Progenitor cell of endocrine pancreas (in vitro differentiated cells): ENCODE results near the gene MAPT. TPM values are rescaled to one million over a fixed set of nuclear protein-coding genes. Genes with fewer than 3 reads are reported as not detected.
A peak's percentile ranks its signal among the peaks of the same experiment; 100 is the strongest.

Experiments used
- DNase-seq: peaks from one replicate; pipeline ENCODE4 v3.0.0; 2021; ENCODE audit warnings: low spot score; ENCODE audit not compliant: unreplicated experiment
- H3K27ac Mint-ChIP-seq: 2 replicates; pipeline ENCODE4 v1.8.0; 2021; ENCODE audit warnings: mild to moderate bottlenecking, moderate library complexity, mixed read lengths
- H3K27me3 Mint-ChIP-seq: 2 replicates; pipeline ENCODE4 v1.8.0; 2021; ENCODE audit warnings: mixed read lengths
- H3K36me3 Mint-ChIP-seq: 2 replicates; pipeline ENCODE4 v1.8.0; 2022; ENCODE audit warnings: mixed read lengths; ENCODE audit not compliant: insufficient read depth
- H3K4me1 Mint-ChIP-seq: 2 replicates; pipeline ENCODE4 v1.8.0; 2021; ENCODE audit warnings: low read depth, mixed read lengths
- H3K4me3 Mint-ChIP-seq: 2 replicates; pipeline ENCODE4 v1.8.0; 2021; ENCODE audit warnings: low read depth, mild to moderate bottlenecking, moderate library complexity, mixed read lengths
- H3K9me3 Mint-ChIP-seq: 2 replicates; pipeline ENCODE4 v1.8.0; 2021; ENCODE audit warnings: low read depth, mixed read lengths
- total RNA-seq: library from RNA; stranded (reverse); gene quantifications from 2 replicates; pipeline ENCODE4 v1.2.1, GENCODE V29; 2021
- TF ChIP-seq, protein P1 (sequence below): fragments of 200-600 bp; sonication (generic); IDR thresholded peaks from one replicate; pipeline ENCODE4 v1.5.0; 2021; ENCODE audit warnings: antibody characterized with exemption, mild to moderate bottlenecking; ENCODE audit not compliant: unreplicated experiment

MAPT gene
- total RNA-seq, 1 donor from 2014 or later: 2.5 TPM

DNA sequence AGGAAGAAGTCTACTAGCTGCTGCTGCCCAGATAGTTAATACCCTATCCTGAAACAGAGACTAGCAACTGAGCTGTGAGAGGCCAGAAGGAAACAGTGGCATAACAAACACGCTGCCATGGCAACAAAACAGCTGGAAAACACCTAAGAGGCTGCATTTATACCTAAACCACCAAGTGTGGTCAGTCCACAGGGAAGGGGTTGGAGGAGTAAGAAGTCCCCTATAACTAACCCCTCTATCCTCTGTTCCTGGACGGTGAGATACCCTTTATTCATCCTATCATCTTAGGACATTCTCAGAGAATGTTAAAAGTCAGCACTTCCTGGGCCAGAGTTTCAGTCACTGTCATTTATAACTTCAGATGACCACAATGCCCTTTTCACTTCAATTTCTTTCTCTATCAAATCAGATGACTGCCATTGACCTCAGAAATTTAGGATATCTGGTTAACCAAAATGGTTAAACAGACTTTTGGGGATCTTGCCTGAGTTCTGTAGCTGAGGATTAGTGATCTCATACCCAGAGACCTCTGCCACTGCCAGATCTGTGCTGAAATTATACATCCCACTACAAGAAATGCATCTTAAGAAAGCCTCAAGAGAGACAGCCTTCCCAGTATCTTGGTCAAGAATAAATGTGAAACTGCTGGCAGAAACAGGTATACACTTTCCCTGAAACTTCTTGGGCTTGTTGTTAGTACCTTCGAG lies 140.9 kb downstream of the MAPT start:
- no peaks in the 10 kb centered on the region for H3K9me3 Mint-ChIP-seq

DNA sequence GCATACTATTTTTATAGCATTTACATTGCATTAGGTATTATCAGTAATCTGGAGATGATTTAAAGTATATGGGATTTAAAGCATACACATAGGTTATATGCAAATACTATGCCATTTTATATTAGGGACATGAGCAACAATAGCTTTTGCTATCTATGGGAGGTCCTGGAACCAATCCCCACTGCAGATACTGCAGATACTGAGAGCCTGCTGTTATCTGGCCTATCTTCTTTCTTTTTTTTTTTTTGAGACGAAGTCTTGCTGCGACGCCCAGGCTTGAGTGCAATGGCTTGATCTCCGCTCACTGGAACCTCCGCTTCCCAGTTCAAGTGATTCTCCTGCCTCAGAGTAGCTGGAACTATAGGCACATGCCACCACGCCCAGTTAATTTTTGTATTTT lies 142.1 kb downstream of the MAPT start:
- DNase-seq: no peak
- no peaks in the 10 kb centered on the region for H3K9me3 Mint-ChIP-seq
- no peaks in the 10 kb centered on the region for H3K27me3 Mint-ChIP-seq
- H3K4me1 Mint-ChIP-seq: peaks cover 1% of the 10 kb centered on the region
- TF ChIP-seq, protein P1, sequence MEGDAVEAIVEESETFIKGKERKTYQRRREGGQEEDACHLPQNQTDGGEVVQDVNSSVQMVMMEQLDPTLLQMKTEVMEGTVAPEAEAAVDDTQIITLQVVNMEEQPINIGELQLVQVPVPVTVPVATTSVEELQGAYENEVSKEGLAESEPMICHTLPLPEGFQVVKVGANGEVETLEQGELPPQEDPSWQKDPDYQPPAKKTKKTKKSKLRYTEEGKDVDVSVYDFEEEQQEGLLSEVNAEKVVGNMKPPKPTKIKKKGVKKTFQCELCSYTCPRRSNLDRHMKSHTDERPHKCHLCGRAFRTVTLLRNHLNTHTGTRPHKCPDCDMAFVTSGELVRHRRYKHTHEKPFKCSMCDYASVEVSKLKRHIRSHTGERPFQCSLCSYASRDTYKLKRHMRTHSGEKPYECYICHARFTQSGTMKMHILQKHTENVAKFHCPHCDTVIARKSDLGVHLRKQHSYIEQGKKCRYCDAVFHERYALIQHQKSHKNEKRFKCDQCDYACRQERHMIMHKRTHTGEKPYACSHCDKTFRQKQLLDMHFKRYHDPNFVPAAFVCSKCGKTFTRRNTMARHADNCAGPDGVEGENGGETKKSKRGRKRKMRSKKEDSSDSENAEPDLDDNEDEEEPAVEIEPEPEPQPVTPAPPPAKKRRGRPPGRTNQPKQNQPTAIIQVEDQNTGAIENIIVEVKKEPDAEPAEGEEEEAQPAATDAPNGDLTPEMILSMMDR: no peak
- H3K36me3 Mint-ChIP-seq: peaks cover 34% of the 10 kb centered on the region
- no peak overlapping the region for H3K27ac Mint-ChIP-seq
- no peak overlapping the region for H3K4me3 Mint-ChIP-seq

More for the DNA sequence above, 140.9 kb downstream of the MAPT start:
- Mint-ChIP-seq H3K4me1 (peaks cover 1% of the 10 kb centered on the region), H3K27me3 (no peaks in the 10 kb centered on the region), H3K4me3 (no peak overlapping the region), H3K27ac (no peak overlapping the region), H3K36me3 (peaks cover 39% of the 10 kb centered on the region)
- no peak for DNase-seq
- TF ChIP-seq, protein P1: no peak

DNA sequence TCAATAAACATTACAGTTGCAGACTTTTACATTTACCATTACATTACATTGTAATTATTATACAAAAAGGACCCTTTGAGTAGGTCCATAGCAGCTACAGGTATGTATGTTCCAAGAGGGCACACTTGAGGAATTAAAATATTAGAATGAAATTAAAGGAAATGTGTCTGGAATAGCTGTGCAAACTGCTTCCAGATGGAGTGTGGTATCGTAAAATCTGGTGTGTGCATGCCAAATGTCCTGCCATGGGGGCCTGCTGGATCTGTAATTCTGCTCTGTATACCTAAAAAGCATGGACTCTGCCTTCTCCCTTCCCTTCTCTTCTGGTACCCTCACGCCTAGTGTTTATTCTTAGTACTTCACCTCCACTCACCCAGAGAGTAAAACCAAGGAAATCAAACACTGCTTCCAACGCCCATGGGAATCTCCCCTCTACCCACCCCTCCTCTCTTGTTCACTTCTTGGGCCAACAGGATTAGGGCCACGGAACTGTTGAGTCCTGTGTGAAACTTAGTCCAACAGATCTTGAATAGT lies 143.4 kb downstream of the MAPT start:
- H3K4me3 Mint-ChIP-seq: no peak overlapping the region
- TF ChIP-seq, protein P1: no peak
- H3K36me3 Mint-ChIP-seq: peaks cover 28% of the 10 kb centered on the region
- peaks cover 2% of the 10 kb centered on the region for H3K4me1 Mint-ChIP-seq
- no peak for DNase-seq
- H3K27me3 Mint-ChIP-seq: no peaks in the 10 kb centered on the region
- H3K27ac Mint-ChIP-seq: peak overlapping the region; percentile 81
- H3K9me3 Mint-ChIP-seq: no peaks in the 10 kb centered on the region

DNA sequence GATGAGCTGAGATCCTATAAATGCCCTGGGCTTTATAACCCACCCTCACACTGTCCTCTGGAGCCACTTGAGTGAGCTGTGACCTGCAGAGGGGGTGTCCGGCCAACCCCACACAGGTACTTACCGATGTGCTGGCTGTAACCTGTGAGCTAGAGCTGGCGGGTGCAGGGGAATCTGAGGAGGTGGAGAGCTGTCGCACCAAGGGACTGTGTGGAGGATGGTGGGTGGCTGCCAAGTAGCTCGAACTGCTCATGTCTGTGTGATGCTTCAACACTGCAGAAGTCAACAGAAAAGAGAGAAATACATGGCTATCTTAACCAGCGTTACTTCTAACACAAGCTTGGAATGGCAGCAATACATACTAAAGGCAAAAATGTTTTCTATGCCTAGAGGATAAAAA lies 144.1 kb downstream of the MAPT start:
- H3K27me3 Mint-ChIP-seq: no peaks in the 10 kb centered on the region
- peak overlapping the region; percentile 81 for H3K27ac Mint-ChIP-seq
- TF ChIP-seq, protein P1: no peak
- no peak overlapping the region for H3K4me3 Mint-ChIP-seq
- H3K9me3 Mint-ChIP-seq: no peaks in the 10 kb centered on the region
- H3K4me1 Mint-ChIP-seq: peaks cover 2% of the 10 kb centered on the region
- no peak for DNase-seq
- peaks cover 23% of the 10 kb centered on the region for H3K36me3 Mint-ChIP-seq

DNA sequence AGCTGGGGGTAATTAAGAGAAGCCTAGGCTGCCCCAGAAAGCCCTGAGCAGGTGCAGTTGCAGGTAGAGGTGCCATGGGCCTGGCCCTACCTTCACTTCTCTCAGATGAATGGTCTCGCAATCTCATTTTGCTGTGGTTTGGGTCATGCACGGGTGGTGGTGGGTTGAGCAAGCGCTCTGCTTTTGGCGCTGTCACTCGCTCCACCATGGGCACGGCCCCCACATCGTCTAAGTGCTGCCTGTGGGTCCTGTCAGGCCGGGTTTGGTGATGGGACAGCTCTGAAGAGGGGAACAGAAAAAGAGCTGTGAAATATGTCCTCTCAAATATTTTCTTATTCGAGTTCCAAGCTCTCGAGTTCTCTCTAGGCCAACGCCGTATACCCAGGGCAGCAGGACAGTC lies 144.6 kb downstream of the MAPT start:
- Mint-ChIP-seq H3K27ac (no peak overlapping the region), H3K36me3 (peaks cover 26% of the 10 kb centered on the region)

More for the DNA sequence above, 144.6 kb downstream of the MAPT start:
- Mint-ChIP-seq H3K4me3 (no peak overlapping the region), H3K9me3 (no peaks in the 10 kb centered on the region), H3K4me1 (peaks cover 2% of the 10 kb centered on the region), H3K27me3 (no peaks in the 10 kb centered on the region)
- DNase-seq: no peak
- TF ChIP-seq, protein P1: no peak
